ENCODE measurements around the gene MT4.

Gene MT4

GRCh38 chr16:56551796-56552738, 12.8 kb upstream of the MT4 start:
- DNase-seq (ENCODE audit: extremely low spot score) = no peak
- CTCF ChIA-PET = interaction anchor here (1.8 kb wide), 1 partner anchor 24 kb away, joined by 4 read pairs; no protein-coding TSS in a partner anchor
- POLR2A ChIA-PET = no interaction called here
- no peak for TF ChIP-seq CTCF (IDR thresholded peaks at IDR 0.05; ENCODE audit: control extremely low read depth, extremely low read depth, low read depth, missing control alignments)

GRCh38 chr16:56554441-56554840, 10.4 kb upstream of the MT4 start:
- ChIA-PET POLR2A (no interaction called here), CTCF (no interaction called here)
- DNase-seq (ENCODE audit: extremely low spot score) = no peak
- TF ChIP-seq CTCF (IDR thresholded peaks at IDR 0.05; ENCODE audit: control extremely low read depth, extremely low read depth, low read depth, missing control alignments) = no peak

GRCh38 chr16:56558024-56558747, 6.7 kb upstream of the MT4 start:
- POLR2A ChIA-PET = no interaction called here
- CTCF ChIA-PET = interaction anchor here (1.2 kb wide), 1 partner anchor 16 kb away, joined by 3 read pairs; no protein-coding TSS in a partner anchor
- no peak for TF ChIP-seq CTCF (IDR thresholded peaks at IDR 0.05; ENCODE audit: control extremely low read depth, extremely low read depth, low read depth, missing control alignments)
- DNase-seq (ENCODE audit: extremely low spot score) = no peak

GRCh38 chr16:56559109-56559508, 5.8 kb upstream of the MT4 start:
- TF ChIP-seq CTCF (IDR thresholded peaks at IDR 0.05; ENCODE audit: control extremely low read depth, extremely low read depth, low read depth, missing control alignments) = no peak
- CTCF ChIA-PET = no interaction called here
- POLR2A ChIA-PET = no interaction called here
- DNase-seq (ENCODE audit: extremely low spot score) = no peak

- POLR2A ChIA-PET = no interaction called here
- TF ChIP-seq CTCF (IDR thresholded peaks at IDR 0.05; ENCODE audit: control extremely low read depth, extremely low read depth, low read depth, missing control alignments) = no peak
- DNase-seq (ENCODE audit: extremely low spot score) = no peak
- CTCF ChIA-PET = interaction anchor here (1.3 kb wide), 1 partner anchor 32 kb away, joined by 3 read pairs; no protein-coding TSS in a partner anchor
Observed at GRCh38 chr16:56560447-56560846, 4.4 kb upstream of the MT4 start.

- ChIA-PET CTCF (interaction anchor here (1.0 to 1.3 kb wide), 3 partner anchors 16 to 31 kb away, joined by 3 read pairs; no protein-coding TSS in a partner anchor), POLR2A (no interaction called here)
- DNase-seq (ENCODE audit: extremely low spot score) = no peak
- no peak for TF ChIP-seq CTCF (IDR thresholded peaks at IDR 0.05; ENCODE audit: control extremely low read depth, extremely low read depth, low read depth, missing control alignments)
Observed at GRCh38 chr16:56561126-56561525, 3.7 kb upstream of the MT4 start.
